Activated CD4-positive, alpha-beta T cell treated with anti-CD3 and anti-CD28 coated beads, Interleukin-2, amount 50 U/mL, for 48 hours (primary cell): ENCODE results near the gene MYMK.
A peak's percentile ranks its signal among the peaks of the same experiment; 100 is the strongest.

Experiments
- DNase-seq, 2 experiments: peaks; one replicate each; pipeline ENCODE4 v3.0.0-alpha.2; 2020

The MYMK gene

GRCh38 chr9:133557581-133557980 lies 32.8 kb upstream of the MYMK start:
- no peak for DNase-seq

GRCh38 chr9:133556354-133556753 lies 31.6 kb upstream of the MYMK start:
- DNase-seq, result no peak

DNA sequence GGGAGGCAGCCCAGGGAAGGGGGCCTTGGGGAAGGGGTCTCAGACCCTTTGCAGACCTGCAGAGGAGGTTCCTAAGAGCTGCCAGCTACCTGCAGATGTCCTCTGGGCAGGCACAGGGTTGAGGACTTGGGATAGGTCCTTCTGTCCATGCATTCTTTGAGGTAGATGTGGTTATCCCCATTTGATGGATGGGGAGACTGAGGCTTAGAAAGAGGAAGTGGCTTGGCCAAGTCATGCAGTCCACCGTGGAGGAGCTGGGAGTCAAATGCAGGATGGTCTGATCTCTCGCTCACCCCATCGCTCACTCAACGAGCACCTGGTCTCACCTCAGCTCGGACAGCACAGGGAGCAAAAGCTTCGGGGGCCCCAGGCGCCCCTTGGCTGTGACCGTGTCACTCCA lies 30.0 kb upstream of the MYMK start:
- DNase-seq, result no peak

DNA sequence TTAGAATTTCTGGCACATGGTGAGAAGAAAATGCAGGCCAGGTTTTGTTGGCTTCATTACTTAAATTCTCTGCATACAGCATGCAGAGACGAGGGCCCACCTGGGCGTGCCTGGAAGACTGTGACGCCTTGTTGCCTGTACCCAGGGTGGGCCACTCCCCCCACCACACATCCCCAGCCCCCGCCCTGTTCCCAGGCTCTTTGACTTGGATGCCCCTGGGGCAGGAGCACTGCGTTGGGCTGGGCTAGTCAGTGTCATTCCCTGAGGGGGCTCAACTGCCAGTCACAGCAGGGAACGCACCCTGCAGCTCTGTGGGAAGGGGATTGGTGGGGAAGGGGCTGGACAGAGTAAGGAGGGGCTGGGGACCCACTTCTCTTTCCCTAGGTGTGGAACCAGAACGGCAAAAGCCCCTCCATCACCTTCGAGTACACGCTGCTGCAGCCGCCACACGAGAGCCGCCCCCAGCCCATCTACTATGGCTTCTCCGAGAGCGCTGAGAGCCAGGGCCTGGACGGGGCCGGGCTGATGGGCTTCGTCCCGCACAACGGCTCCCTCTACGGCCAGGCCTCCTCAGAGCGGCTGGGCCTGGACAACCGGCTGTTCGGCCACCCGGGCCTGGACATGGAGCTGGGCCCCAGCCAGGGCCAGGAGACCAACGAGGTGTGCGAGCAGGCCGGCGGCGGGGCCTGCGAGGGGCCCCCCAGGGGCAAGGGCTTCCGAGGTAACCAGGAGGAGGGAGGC lies 29.4 kb upstream of the MYMK start:
- no peak for DNase-seq

DNA sequence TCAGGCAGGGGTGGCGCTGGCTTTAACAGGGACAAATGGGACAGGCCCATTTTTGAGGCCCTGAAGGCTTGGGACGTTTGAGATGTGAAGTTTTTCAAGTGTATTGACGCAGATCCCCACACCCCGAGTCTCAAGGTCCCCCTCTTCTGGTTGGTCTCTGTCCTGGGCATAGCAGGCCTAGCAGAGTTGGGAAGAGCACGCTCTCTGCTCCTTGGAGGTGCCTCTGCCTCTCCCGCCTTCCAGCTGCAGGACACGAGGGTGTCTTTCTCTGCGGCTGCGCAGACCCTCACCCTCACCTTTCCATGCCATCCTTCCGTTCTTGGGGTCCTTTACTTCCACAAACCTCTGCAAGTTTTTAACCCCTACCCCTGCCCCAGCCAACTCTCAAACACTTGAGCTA lies 28.4 kb upstream of the MYMK start:
- DNase-seq, result no peak

GRCh38 chr9:133552236-133552635 lies 27.5 kb upstream of the MYMK start:
- DNase-seq, result no peak

DNA sequence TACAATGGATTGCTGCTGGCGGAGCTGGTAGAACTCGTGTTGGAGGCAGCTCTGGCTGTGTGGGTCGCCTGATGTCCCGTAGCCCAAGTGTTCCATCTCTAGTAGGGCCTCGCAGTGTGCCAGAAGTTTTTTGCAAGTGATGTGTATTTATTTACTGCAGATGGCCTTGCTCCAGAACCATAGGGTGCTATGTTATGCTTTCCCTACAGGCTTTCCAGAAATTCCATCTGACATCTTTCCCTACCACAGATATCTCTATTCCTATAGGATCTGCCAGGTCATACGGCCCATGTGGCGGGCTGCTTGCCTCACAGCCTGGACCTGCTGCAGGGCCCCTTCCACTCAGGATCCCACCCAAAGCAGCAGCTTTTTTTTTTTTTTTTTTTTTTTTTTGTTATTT lies 26.7 kb upstream of the MYMK start:
- no peak for DNase-seq

GRCh38 chr9:133547116-133547515 lies 22.4 kb upstream of the MYMK start:
- no peak for DNase-seq

DNA sequence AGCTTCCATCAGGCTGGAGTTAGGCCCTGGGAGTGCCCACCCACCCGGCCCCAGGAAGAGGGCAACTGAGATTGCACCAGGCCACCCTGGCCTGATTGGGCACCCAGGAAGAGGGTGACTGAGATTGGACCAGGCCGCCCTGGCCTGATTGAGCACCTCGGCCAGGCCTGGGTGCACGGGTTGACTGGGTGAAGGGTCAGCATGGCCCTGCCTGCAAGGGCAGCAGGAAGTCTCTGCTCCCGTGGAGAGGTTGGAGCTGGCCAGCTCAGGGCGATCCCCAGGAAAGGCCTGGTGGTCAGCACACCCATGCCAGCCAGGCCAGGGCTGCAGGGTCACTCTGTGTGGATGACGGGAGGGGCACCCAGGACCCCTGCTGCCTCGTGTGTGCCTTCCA lies 21.5 kb upstream of the MYMK start:
- DNase-seq, result no peak

DNA sequence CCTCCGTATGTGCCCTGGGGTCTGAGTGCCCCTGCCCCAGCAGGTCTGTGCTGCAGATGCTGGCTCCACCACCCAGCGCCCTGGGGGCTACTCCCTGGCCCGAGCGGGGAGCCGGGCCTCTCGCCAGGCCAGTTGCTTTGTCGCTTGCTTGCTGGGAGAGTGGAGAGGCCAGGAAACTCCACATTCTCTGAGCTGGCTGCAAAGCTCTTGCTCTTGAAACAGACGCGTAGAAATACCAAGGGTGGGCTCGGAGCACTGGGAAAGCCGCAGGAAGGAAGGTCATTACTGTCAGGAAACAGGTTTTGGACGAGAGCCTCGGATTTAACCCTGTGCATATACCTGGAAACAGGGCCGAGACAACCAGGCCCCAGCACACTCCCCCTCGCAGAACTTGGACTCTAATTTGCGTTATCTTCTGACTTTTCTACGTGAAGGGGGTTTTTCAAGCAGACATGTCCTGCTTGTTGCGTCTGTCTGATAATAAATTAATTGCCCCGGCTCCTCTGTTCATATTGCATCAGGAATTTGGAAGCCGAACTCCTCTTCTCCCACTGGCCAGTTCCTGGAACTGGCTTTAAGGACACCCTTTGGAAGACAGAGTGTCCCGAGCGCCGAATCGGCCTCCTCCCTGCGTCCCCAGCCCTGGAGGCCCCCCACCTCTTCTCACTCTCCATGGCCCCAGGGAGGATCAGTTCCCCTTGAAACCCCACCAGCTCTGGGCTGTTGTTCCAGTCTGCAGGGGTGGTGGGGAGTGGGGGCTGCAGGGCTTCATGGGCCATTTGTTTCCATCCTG lies 20.9 kb upstream of the MYMK start:
- no peak for DNase-seq

DNA sequence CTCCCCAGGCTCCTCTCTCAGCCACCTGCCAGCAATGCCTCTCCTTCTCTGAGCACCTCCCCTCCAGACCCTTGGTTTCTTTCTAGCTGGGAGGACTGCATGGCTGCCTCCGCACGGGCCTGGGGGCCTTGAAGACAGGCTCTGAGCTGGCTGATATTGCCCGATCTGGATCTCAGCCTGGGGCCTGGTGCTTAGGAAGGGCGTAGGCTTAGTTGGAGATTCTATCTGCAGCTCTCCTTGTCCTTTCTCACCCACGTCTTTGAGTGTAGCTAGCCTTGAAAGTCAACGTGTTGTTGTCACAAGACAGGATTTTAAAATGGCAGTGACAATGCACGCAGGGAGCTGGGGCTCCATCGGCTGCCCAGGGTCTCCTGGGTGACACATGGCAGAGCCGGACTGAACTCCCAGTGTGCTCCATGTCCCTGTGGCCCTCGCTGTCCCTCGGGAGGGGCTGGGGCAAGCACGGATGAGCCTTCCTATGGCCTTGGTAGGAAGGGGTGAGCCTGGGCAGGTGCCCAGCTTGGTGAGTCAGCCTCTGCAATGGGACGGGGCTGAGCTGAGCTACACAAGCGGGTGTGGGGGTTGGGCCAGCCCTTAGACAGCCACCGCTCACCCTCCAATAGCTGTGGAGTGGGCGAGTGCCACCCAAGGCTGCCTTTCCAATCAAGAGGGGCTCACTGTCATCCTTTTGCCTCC lies 19.2 kb upstream of the MYMK start:
- DNase-seq, result no peak

- DNase-seq, result no peak
Observed at GRCh38 chr9:133542002-133542401, 17.2 kb upstream of the MYMK start.

GRCh38 chr9:133540698-133541025 lies 15.9 kb upstream of the MYMK start:
- no peak for DNase-seq

GRCh38 chr9:133539991-133540697 lies 15.4 kb upstream of the MYMK start:
- no peak for DNase-seq

DNA sequence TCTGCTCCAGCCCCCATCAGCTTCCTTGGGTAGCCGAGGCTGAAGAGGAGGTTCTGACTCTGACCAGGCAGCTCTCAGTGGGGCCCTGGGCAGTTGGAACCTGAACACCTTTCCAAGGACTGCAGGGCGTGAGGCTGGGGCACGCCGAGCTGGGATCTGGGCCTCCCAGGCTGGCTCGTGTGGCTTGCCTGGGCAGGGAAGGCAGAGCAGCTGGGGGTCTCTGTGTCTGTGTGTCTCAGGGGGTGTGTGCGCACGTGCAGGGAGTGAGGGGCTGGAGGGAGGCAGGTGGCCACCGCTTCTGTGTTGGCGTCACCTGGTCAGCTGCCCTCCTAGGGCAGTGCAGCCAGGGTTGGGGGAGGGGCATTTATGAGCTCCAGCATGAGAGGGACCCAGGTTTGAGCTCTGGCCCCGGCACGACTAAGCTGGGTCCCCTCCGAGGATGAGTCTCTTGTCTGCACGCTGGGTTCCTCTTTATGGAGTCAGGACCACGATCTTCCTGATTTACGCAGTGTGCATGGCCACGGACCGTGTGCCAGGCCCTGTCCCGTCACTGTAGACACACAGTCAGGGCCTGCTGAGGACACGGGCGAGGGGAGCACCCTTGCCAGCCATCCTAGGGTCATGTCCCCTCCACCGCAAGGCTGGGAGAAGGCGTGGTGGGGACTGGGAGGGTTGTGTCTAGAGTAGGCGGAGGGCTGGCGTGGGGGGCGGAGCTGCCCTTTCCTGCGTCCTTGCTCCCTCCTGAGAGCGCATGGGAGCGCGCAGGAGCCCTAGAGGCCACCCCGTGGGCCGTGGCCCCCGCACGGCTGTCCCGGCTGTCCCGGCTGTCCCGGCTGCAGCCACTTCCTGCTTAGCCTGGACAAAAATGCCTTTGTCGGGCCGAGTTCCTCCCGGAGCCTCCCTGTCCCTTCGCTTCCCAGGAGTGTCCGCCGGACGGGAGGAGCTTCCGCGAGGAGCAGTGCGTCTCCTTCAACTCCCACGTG lies 14.4 kb upstream of the MYMK start:
- DNase-seq, result no peak

DNA sequence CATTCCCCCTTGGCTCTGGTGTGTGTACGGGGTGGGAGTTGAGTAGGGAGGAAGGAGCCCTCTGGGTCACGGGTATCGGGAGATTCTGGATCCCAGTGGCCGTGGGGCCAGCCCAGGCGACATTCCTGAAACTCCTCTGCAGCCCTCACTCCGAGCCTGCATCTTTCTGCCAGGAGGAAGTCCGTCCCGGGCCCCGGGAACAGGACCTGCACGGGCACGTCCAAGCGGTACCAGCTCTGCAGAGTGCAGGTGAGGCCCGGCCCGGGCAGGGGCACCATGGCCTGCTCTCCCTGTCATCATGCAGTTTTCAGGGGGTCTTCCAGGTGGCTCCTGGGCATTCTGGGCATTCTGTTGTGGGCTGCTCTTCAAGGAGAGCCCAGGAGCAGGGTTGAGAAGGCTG lies 13.4 kb upstream of the MYMK start:
- no peak for DNase-seq

GRCh38 chr9:133537257-133537656 lies 12.5 kb upstream of the MYMK start:
- no peak for DNase-seq

DNA sequence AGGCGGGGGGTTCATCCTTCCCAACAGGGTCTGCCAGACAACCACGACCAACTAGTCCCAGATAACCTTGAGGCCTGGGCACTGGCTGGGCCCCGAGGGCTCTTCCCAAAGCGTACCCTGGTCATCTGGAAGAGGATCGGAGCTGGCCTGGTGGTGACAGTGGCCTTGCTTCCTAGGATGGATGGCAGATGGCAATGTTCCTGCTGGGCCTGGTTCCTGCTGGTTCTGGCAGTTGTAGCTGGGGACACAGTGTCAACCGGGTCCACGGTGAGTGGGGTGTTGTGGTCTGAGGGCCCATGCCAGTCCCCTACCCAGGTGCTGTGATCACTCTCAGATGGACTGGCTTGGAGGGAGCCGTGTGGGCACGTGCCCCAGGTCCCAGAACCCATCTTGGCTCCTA lies 11.8 kb upstream of the MYMK start:
- no peak for DNase-seq

DNA sequence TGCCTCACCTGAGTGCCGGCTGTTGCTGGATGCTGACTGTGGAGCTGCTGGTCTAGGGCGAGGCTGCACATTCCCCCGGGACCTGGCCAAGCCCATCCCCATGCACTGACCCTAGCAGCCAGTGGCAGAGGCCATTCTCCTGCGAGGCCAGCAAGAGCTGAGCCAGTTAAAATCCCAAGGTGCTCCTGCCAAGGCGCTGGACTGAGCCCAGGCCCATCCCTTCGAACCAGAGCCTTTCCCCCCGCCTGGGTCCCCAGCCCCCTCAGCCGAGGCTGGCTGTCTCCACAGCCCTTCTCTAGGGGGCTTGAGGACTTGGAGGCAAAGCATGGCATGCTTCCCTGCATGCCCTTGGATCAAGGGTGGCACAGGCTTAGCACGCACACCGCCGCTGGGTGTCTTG lies 11.3 kb upstream of the MYMK start:
- no peak for DNase-seq

- no peak for DNase-seq
Observed at GRCh38 chr9:133535306-133535877, 10.6 kb upstream of the MYMK start.

- DNase-seq, result peak; percentile 17 to 28
Observed at GRCh38 chr9:133534346-133535291, 9.9 kb upstream of the MYMK start, which contains the start of gene ADAMTSL2. TSS of gene ADAMTSL2 (plus strand) at chr9:133534704. CDS start at chr9:133536713, 2,009 bp downstream.
